Esophagus squamous epithelium (tissue), 5 donors: ENCODE measurements around the gene BFSP2. TPM values are rescaled to one million over a fixed set of nuclear protein-coding genes. Genes with fewer than 3 reads are reported as not detected.
A peak's percentile ranks its signal among the peaks of the same experiment; 100 is the strongest.

Source experiments
- DNase-seq: peaks from one replicate; lab custom pipeline; 2025; lab: John Stamatoyannopoulos, UW
- H3K27ac ChIP-seq, 4 donors: fragments of 200-600 bp; sonication (generic); one replicate each; pipeline ENCODE4 v1.5.1; 2016 to 2019; ENCODE audit warnings: mild to moderate bottlenecking in 1 of 4
- H3K27me3 ChIP-seq, 4 donors: fragments of 200-600 bp; sonication (generic); 1 replicate in 3 of 4; 2 replicates in 1 of 4; pipeline versions ENCODE4 v1.5.1 to v1.6.0; 2017 to 2021; ENCODE audit warnings: antibody characterized with exemption in 1 of 4
- H3K36me3 ChIP-seq, 3 donors: fragments of 200-600 bp; sonication (generic); one replicate each; pipeline ENCODE4 v1.5.1; 2016 to 2019
- H3K4me1 ChIP-seq, 3 donors: fragments of 200-600 bp; sonication (generic); one replicate each; pipeline ENCODE4 v1.5.1; 2017 to 2019
- H3K4me3 ChIP-seq, 4 donors: fragments of 200-600 bp; sonication (generic); 1 replicate in 3 of 4; 2 replicates in 1 of 4; pipeline ENCODE4 v1.5.1; 2016 to 2019; ENCODE audit warnings: mild to moderate bottlenecking in 2 of 4, moderate library complexity in 1 of 4
- H3K9me3 ChIP-seq, 3 donors: fragments of 200-600 bp; sonication (generic); one replicate each; pipeline ENCODE4 v1.5.1; 2016 to 2019
- POLR2A ChIP-seq, 4 donors: fragments of 450-650 bp; IDR thresholded peaks; one replicate each; pipeline ENCODE4 v1.6.1; 2017; ENCODE audit warnings: antibody characterized with exemption in 4 of 4, mild to moderate bottlenecking in 4 of 4, moderate library complexity in 3 of 4
- WGBS, 2 donors: methylation state at CpG; one replicate each; pipeline ENCODE4 v1.1.5; 2018; 5-methylcytosine and 5-hydroxymethylcytosine counted together
- intact Hi-C: fragments of 100-400 bp; cut with DNase I; formaldehyde crosslinking; loops from one replicate; pipeline ENCODE4 v1.15.0; 2022
- total RNA-seq, 4 donors: library from RNA; depleted of rRNA; stranded (reverse); fragments of >200 nt; gene quantifications; one replicate each; pipeline ENCODE4 v1.1.0, GENCODE V29; 2016
- TF ChIP-seq, protein P1 (sequence below), 6 experiments: fragments of 450-650 bp in 4 of 6; fragments of 200-600 bp in 2 of 6; sonication (generic) in 2 of 6; IDR thresholded peaks; one replicate each; pipeline ENCODE4 v1.5.1; 2016 to 2019; ENCODE audit warnings: antibody characterized with exemption in 6 of 6, mild to moderate bottlenecking in 4 of 6, moderate library complexity in 4 of 6
- donor health status: DM: yes; HTN: yes; CAD: no.

The BFSP2 gene
- total RNA-seq, 4 donors from 2014 or later: not detected

DNA sequence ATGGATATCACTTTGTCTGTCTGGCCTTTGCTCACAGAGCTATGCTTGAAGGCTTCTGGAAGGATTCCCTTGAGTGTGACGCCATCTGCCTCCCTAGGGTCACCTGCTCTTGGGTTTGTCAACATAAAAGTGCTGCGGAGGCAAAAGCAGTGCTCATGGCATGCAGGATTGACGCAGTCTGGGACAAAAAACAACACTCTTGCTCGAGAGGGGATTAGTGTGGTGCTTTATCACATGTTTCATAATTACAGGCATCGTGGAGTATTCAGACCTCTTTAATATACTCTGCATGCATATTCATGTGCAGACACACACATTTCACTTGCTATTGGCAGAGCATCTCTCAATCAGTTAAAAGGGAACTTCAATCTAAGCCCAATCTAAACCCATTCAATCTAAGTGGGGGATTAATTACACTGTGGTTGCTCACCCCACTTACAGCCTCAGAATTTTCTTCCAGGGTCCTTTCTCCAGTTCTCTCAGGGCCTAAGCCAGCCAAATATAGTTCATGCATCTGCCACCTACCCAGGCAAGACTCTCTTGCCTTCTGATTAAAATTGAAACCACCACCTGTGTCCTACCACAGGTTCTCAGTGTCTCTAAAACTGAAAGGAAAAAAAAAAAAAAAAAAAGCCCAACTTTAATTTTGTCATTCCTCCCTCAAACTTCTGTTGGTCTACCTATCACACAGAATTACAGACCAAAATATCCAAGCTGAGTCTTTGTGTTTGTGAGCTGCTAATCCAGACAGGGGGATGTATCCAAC, 75.6 kb downstream of the BFSP2 start:
- Histone ChIP-seq H3K27me3 (no peaks in the 10 kb centered on the region), H3K4me1 (peaks cover 0 to 67% (median 21%) of the 10 kb centered on the region in 3 donors), H3K36me3 (no peaks in the 10 kb centered on the region), H3K4me3 (no peak overlapping the region), H3K9me3 (no peaks in the 10 kb centered on the region), H3K27ac (peak overlapping the region; percentile 37 to 81 (median 76))
- DNase-seq: no peak
- WGBS, 2 donors: 73 to 75% methylated on average over 4 to 5 of the region's 5 CpGs
- intact Hi-C loops: no loop called here
- TF ChIP-seq, protein P1, sequence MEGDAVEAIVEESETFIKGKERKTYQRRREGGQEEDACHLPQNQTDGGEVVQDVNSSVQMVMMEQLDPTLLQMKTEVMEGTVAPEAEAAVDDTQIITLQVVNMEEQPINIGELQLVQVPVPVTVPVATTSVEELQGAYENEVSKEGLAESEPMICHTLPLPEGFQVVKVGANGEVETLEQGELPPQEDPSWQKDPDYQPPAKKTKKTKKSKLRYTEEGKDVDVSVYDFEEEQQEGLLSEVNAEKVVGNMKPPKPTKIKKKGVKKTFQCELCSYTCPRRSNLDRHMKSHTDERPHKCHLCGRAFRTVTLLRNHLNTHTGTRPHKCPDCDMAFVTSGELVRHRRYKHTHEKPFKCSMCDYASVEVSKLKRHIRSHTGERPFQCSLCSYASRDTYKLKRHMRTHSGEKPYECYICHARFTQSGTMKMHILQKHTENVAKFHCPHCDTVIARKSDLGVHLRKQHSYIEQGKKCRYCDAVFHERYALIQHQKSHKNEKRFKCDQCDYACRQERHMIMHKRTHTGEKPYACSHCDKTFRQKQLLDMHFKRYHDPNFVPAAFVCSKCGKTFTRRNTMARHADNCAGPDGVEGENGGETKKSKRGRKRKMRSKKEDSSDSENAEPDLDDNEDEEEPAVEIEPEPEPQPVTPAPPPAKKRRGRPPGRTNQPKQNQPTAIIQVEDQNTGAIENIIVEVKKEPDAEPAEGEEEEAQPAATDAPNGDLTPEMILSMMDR (IDR thresholded peaks at IDR 0.05): no peak
- no peak for TF ChIP-seq POLR2A (IDR thresholded peaks at IDR 0.05)

DNA sequence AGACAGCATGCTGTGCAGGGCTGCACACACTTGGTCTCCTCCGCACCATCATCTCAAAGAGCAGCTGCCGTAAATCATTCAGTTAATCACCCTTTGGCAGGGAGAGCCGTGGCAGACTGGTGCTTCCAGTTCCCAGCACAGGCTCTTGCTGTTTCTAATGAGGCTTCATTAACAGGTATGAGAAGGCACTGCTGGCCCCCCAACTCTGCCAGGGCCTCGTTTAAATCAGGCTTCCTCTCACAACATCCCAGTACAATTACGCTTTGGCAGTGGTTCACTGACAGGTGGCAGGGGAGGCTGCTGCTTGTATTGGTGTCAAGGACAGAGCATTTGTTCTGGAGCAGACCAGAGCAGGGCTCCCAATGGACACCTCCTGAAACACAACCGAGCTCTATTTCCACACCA, 77.1 kb downstream of the BFSP2 start:
- peaks cover 0 to 64% (median 21%) of the 10 kb centered on the region in 3 donors for H3K4me1 ChIP-seq
- no peak overlapping the region for H3K4me3 ChIP-seq
- peak overlapping the region in 2 of 4 donors; percentile 22 to 37 for H3K27ac ChIP-seq
- TF ChIP-seq, protein P1 (IDR thresholded peaks at IDR 0.05): no peak
- no peak for TF ChIP-seq POLR2A (IDR thresholded peaks at IDR 0.05)
- no peak for DNase-seq
- WGBS, 2 donors: 44 to 49% methylated on average over 4 to 5 of the region's 6 CpGs
- intact Hi-C loops: no loop called here
- no peaks in the 10 kb centered on the region for H3K36me3 ChIP-seq
- no peaks in the 10 kb centered on the region for H3K27me3 ChIP-seq
- no peaks in the 10 kb centered on the region for H3K9me3 ChIP-seq

DNA sequence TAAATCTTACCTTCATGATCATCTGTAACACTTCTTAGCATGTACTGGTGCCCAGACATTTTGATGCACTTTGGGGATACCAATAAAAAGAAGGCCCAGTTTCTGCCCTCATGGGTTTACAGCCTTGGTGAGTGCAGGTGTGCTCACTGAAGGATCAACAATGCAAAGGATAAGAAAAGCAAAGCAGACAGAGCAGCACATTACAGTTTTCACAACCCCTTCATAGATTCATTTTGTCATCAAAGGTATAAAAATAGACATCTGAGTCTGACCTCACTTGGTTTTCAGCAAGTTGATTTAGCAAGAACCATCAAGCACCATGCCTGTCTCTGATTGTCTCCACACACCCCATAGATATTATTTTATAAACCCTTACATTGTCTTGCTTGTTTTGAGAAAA, 77.6 kb downstream of the BFSP2 start:
- TF ChIP-seq, protein P1 (IDR thresholded peaks at IDR 0.05): no peak
- no peak for TF ChIP-seq POLR2A (IDR thresholded peaks at IDR 0.05)
- H3K4me3 ChIP-seq: no peak overlapping the region
- no peaks in the 10 kb centered on the region for H3K36me3 ChIP-seq
- H3K27me3 ChIP-seq: no peaks in the 10 kb centered on the region
- intact Hi-C loops: no loop called here
- peak overlapping the region in 1 of 4 donors; percentile 37 for H3K27ac ChIP-seq
- peaks cover 0 to 59% (median 21%) of the 10 kb centered on the region in 3 donors for H3K4me1 ChIP-seq
- no peaks in the 10 kb centered on the region for H3K9me3 ChIP-seq
- DNase-seq: no peak

DNA sequence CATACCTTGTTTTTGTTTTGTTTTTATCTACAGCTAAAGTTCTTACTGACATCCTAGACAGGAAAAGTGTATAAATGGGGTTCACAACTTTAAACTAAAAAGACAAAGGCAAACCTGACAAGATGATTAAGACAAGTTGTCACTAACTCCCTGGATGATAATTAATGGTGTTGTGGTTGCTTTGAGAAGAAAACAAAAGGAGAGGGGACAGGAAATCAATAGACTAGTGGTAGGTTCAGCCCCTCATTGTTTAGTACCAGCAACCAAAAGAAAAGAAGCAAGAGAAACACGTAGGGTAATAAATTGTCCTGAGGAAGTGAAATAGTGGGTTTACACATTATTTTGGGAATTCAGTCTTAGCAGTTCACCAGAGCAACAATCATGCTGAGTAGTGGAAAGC, 78.8 kb downstream of the BFSP2 start:
- intact Hi-C loops: no loop called here

DNA sequence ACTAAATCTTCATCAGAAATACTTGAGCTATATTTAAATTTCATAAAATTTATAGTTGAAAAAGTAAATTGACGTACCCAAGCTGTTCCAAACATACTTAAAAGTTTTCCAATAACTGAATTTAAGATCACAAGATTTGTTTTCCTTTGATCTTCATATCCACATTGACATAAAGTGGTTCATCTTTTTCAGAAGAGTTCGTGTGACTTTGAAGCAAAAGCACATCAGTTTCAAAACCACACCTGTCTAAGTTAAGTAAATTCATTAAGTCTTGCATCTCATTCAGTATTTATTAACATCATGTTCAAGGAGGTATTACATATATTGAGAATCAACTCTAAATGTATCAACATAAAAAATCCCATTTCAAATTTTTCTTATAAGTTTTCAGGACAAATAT, 79.5 kb downstream of the BFSP2 start:
- no peak for TF ChIP-seq POLR2A (IDR thresholded peaks at IDR 0.05)
- TF ChIP-seq, protein P1 (IDR thresholded peaks at IDR 0.05): no peak
- no peak for DNase-seq
- H3K36me3 ChIP-seq: no peaks in the 10 kb centered on the region
- H3K4me3 ChIP-seq: no peak overlapping the region
- no peak overlapping the region for H3K27ac ChIP-seq
- peaks cover 0 to 46% (median 14%) of the 10 kb centered on the region in 3 donors for H3K4me1 ChIP-seq
- 87 to 97% methylated on average over 2 of the region's 2 CpGs for WGBS, 2 donors
- no peaks in the 10 kb centered on the region for H3K9me3 ChIP-seq
- H3K27me3 ChIP-seq: no peaks in the 10 kb centered on the region
- intact Hi-C loops: no loop called here

More for the DNA sequence above, 78.8 kb downstream of the BFSP2 start:
- Histone ChIP-seq H3K4me1 (peaks cover 0 to 54% (median 21%) of the 10 kb centered on the region in 3 donors), H3K9me3 (no peaks in the 10 kb centered on the region), H3K4me3 (no peak overlapping the region), H3K27me3 (no peaks in the 10 kb centered on the region), H3K36me3 (no peaks in the 10 kb centered on the region), H3K27ac (no peak overlapping the region)
- 56 to 61% methylated on average over 1 of the region's 1 CpG for WGBS, 2 donors
- TF ChIP-seq, protein P1 (IDR thresholded peaks at IDR 0.05): no peak
- TF ChIP-seq POLR2A (IDR thresholded peaks at IDR 0.05): no peak
- no peak for DNase-seq
